Inflammatory macrophage treated with lipopolysaccharide for 1 hour (primary cell): ENCODE data around the gene TNRC6B.
"Not testable (repeated sequence)": the region's sequence is repeated elsewhere in the genome, so short reads cannot be mapped to it uniquely, and the experiment has no call there.

Experiments
- DNase-seq, 2 donors: peaks; one replicate each; pipeline ENCODE4 v3.0.0-alpha.2; 2020 to 2022

The TNRC6B gene

GRCh38 chr22:40212121-40212520 is 34.4 kb downstream of the TNRC6B start:
- no peak for DNase-seq

GRCh38 chr22:40213478-40213877 is 35.8 kb downstream of the TNRC6B start:
- no peak for DNase-seq

GRCh38 chr22:40215266-40215665 is 37.5 kb downstream of the TNRC6B start:
- peak; percentile 60 to 71 for DNase-seq

GRCh38 chr22:40216041-40216756 is 38.5 kb downstream of the TNRC6B start:
- no peak for DNase-seq

- no peak for DNase-seq
These were observed 40.4 kb downstream of the TNRC6B start for GRCh38 chr22:40218152-40218551.

GRCh38 chr22:40218723-40219294 is 41.1 kb downstream of the TNRC6B start:
- DNase-seq = no peak

GRCh38 chr22:40220316-40221054 is 42.8 kb downstream of the TNRC6B start:
- no peak for DNase-seq

- DNase-seq = no peak
These were observed 43.3 kb downstream of the TNRC6B start for GRCh38 chr22:40221055-40221414.

GRCh38 chr22:40222979-40223378 is 45.3 kb downstream of the TNRC6B start:
- not testable (repeated sequence) for DNase-seq

- DNase-seq = no peak
These were observed 47.0 kb downstream of the TNRC6B start for GRCh38 chr22:40224702-40225101.

- DNase-seq = no peak
These were observed 48.9 kb downstream of the TNRC6B start for GRCh38 chr22:40226620-40227019.

- no peak for DNase-seq
These were observed 54.0 kb downstream of the TNRC6B start for GRCh38 chr22:40231618-40232313.

- DNase-seq = no peak
These were observed 54.9 kb downstream of the TNRC6B start for GRCh38 chr22:40232624-40233023.

GRCh38 chr22:40233886-40234285 is 56.2 kb downstream of the TNRC6B start:
- no peak for DNase-seq

GRCh38 chr22:40234658-40235057 is 56.9 kb downstream of the TNRC6B start:
- no peak for DNase-seq

GRCh38 chr22:40235308-40235707 is 57.6 kb downstream of the TNRC6B start:
- no peak for DNase-seq

GRCh38 chr22:40236131-40236665 is 58.5 kb downstream of the TNRC6B start:
- no peak for DNase-seq

GRCh38 chr22:40237241-40237640 is 59.5 kb downstream of the TNRC6B start:
- DNase-seq = no peak

- DNase-seq = no peak
These were observed 60.2 kb downstream of the TNRC6B start for GRCh38 chr22:40237788-40238424.

- DNase-seq = peak; percentile 40 to 43
These were observed 61.0 kb downstream of the TNRC6B start for GRCh38 chr22:40238425-40239344.

GRCh38 chr22:40239345-40239683 is 61.6 kb downstream of the TNRC6B start:
- DNase-seq = no peak

- DNase-seq = no peak
These were observed 62.4 kb downstream of the TNRC6B start for GRCh38 chr22:40240160-40240559.
